Hepatocyte (in vitro differentiated cells): ENCODE results near the gene ZMAT5. TPM values are rescaled to one million over a fixed set of nuclear protein-coding genes. Genes with fewer than 3 reads are reported as not detected.
A peak's percentile ranks its signal among the peaks of the same experiment; 100 is the strongest.

Source experiments
- DNase-seq: peaks from one replicate; pipeline ENCODE4 v3.0.0-alpha.2; 2016; ENCODE audit warnings: low spot score
- H2AFZ ChIP-seq: fragments of 200-600 bp; sonication (generic); 2 replicates; pipeline ENCODE4 v1.6.0; 2016; ENCODE audit warnings: antibody characterized with exemption, mild to moderate bottlenecking
- H3K27ac ChIP-seq: fragments of 200-600 bp; sonication (generic); 2 replicates; pipeline ENCODE4 v1.5.1; 2016; ENCODE audit warnings: mild to moderate bottlenecking
- H3K27me3 ChIP-seq: fragments of 200-600 bp; sonication (generic); 2 replicates; pipeline ENCODE4 v1.6.1; 2016
- H3K36me3 ChIP-seq: fragments of 200-600 bp; sonication (generic); replicated peaks from 2 replicates; pipeline ENCODE4 v1.5.1; 2016; ENCODE audit warnings: low read depth; ENCODE audit not compliant: insufficient read depth
- H3K4me1 ChIP-seq: fragments of 200-600 bp; sonication (generic); 2 replicates; pipeline ENCODE4 v1.5.1; 2016; ENCODE audit warnings: mild to moderate bottlenecking, moderate library complexity; ENCODE audit not compliant: insufficient read depth
- H3K4me2 ChIP-seq: fragments of 200-600 bp; sonication (generic); 2 replicates; pipeline ENCODE4 v1.6.0; 2016
- H3K4me3 ChIP-seq: fragments of 200-600 bp; sonication (generic); 2 replicates; pipeline ENCODE4 v1.5.1; 2016; ENCODE audit warnings: mild to moderate bottlenecking
- H3K79me2 ChIP-seq: fragments of 200-600 bp; sonication (generic); 2 replicates; pipeline ENCODE4 v1.6.0; 2017; ENCODE audit warnings: mild to moderate bottlenecking
- H3K9me2 ChIP-seq: fragments of 200-600 bp; sonication (generic); replicated peaks from 2 replicates; pipeline ENCODE4 v1.6.0; 2017; ENCODE audit warnings: mild to moderate bottlenecking; ENCODE audit not compliant: insufficient read depth
- H3K9me3 ChIP-seq: fragments of 200-600 bp; sonication (generic); 2 replicates; pipeline ENCODE4 v1.5.1; 2016; ENCODE audit warnings: low read depth, mild to moderate bottlenecking
- H4K20me1 ChIP-seq: fragments of 200-600 bp; sonication (generic); 2 replicates; pipeline ENCODE4 v1.6.0; 2016; ENCODE audit warnings: mild to moderate bottlenecking; ENCODE audit not compliant: insufficient read depth, poor library complexity, severe bottlenecking
- CTCF ChIP-seq: fragments of 200-600 bp; sonication (generic); IDR thresholded peaks from 2 replicates; pipeline ENCODE4 v1.5.1; 2016; ENCODE audit warnings: antibody characterized with exemption, mild to moderate bottlenecking; ENCODE audit not compliant: poor library complexity
- EZH2 ChIP-seq: fragments of 200-600 bp; sonication (generic); IDR thresholded peaks from 2 replicates; pipeline ENCODE4 v1.6.1; 2016; ENCODE audit warnings: antibody characterized with exemption, mild to moderate bottlenecking, borderline replicate concordance
- EZH2phosphoT487 ChIP-seq: fragments of 200-600 bp; sonication (generic); IDR thresholded peaks from one replicate; pipeline ENCODE4 v1.6.1; 2018; ENCODE audit warnings: antibody characterized with exemption, mild to moderate bottlenecking, low read depth, moderate library complexity; ENCODE audit not compliant: unreplicated experiment, severe bottlenecking
- whole genome bisulfite sequencing: methylation state at CpG from one replicate; pipeline ENCODE4 v1.1.6; 2016; ENCODE audit warnings: low lambda C conversion rate; ENCODE audit errors: missing lambda C conversion rate; 5-methylcytosine and 5-hydroxymethylcytosine counted together
- polyA plus RNA-seq: library from polyadenylated mRNA; unstranded; fragments of >200 nt; fragmentation: Nextera tagmentation; extraction: Ambion mirVana; gene quantifications from 2 replicates; pipeline ENCODE4 v1.2.1, GENCODE V29; 2016
- total RNA-seq: library from RNA; depleted of rRNA; stranded (reverse); fragments of >200 nt; gene quantifications from 2 replicates; pipeline ENCODE4 v1.2.3, GENCODE V29; 2014

The ZMAT5 gene
- total and polyA plus RNA-seq, 2 experiments from 2014 or later: 18.2 to 38.5 TPM

- Histone ChIP-seq H3K36me3 (no peaks in the 10 kb centered on the region), H4K20me1 (no peaks in the 10 kb centered on the region), H3K4me1 (peaks cover 11% of the 10 kb centered on the region), H3K9me2 (no peaks in the 10 kb centered on the region), H2AFZ (no peak overlapping the region), H3K4me3 (no peak overlapping the region), H3K79me2 (no peaks in the 10 kb centered on the region), H3K4me2 (no peak overlapping the region), H3K27ac (peak overlapping the region; percentile 51), H3K27me3 (no peaks in the 10 kb centered on the region), H3K9me3 (no peaks in the 10 kb centered on the region)
- no peak for DNase-seq
- 82% methylated on average over 8 of the region's 8 CpGs for WGBS
- TF ChIP-seq CTCF: no peak
Measured at GRCh38 chr22:29813126-29813525, 46.3 kb upstream of the ZMAT5 start.

DNA sequence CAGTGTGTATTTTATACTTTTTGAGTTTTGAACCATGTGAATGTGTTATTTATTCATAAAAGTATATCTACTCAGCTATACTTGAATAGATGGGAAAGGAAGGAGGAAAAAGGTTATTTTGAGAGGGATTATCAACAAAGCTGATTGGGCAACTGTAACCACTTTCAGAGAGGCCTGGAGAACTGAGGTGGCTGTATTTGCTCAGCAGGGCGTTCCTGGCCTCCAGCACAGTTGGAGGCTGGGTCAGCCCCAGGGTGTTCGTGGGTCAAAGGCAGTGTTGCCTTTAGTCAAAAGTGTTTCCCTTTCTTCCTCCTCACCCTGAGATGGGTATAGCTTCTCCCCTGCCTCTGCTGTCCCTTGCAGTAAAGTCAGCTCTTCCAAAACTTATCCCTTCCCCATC lies 44.6 kb upstream of the ZMAT5 start:
- Histone ChIP-seq H3K9me3 (no peaks in the 10 kb centered on the region), H3K79me2 (no peaks in the 10 kb centered on the region), H3K27ac (no peak overlapping the region), H3K9me2 (no peaks in the 10 kb centered on the region), H2AFZ (no peak overlapping the region), H3K4me2 (no peak overlapping the region), H4K20me1 (no peaks in the 10 kb centered on the region), H3K4me1 (peaks cover 11% of the 10 kb centered on the region), H3K4me3 (no peak overlapping the region), H3K27me3 (no peaks in the 10 kb centered on the region), H3K36me3 (no peaks in the 10 kb centered on the region)
- WGBS: 52% methylated on average over 2 of the region's 2 CpGs
- DNase-seq: no peak
- TF ChIP-seq EZH2phosphoT487: no peak
- no peak for TF ChIP-seq EZH2
- no peak for TF ChIP-seq CTCF

GRCh38 chr22:29810216-29810615 lies 43.4 kb upstream of the ZMAT5 start:
- 96% methylated on average over 2 of the region's 2 CpGs for WGBS
- peaks cover 11% of the 10 kb centered on the region for H3K4me1 ChIP-seq
- DNase-seq: no peak
- H4K20me1 ChIP-seq: no peaks in the 10 kb centered on the region
- H3K9me2 ChIP-seq: no peaks in the 10 kb centered on the region
- H2AFZ ChIP-seq: no peak overlapping the region
- no peak overlapping the region for H3K4me3 ChIP-seq
- no peaks in the 10 kb centered on the region for H3K27me3 ChIP-seq
- H3K9me3 ChIP-seq: no peaks in the 10 kb centered on the region
- no peak overlapping the region for H3K27ac ChIP-seq
- TF ChIP-seq CTCF: no peak
- no peak for TF ChIP-seq EZH2phosphoT487
- TF ChIP-seq EZH2: no peak
- H3K4me2 ChIP-seq: no peak overlapping the region
- no peaks in the 10 kb centered on the region for H3K79me2 ChIP-seq
- H3K36me3 ChIP-seq: no peaks in the 10 kb centered on the region

DNA sequence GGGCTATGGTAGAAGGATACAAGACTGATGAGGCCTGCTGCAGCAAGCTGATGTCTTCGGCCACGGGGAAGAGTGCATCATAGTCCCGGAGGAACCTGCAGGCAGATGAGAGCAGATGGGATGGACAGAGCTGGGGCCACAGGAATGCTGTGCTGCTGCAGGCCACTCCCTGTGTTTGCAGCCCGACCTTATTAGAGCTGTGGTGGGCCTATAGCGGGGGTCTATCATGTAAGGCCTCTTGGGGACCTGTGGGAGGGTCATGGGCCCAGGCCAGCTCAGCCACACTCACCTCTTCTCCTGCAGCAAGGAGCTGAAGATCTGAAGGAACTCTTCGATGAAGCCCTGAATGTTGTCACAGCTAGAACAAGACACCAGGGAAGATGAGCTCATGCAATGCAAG lies 39.4 kb upstream of the ZMAT5 start:
- H3K79me2 ChIP-seq: no peaks in the 10 kb centered on the region
- no peaks in the 10 kb centered on the region for H4K20me1 ChIP-seq
- peaks cover 3% of the 10 kb centered on the region for H3K4me1 ChIP-seq
- no peaks in the 10 kb centered on the region for H3K36me3 ChIP-seq
- no peaks in the 10 kb centered on the region for H3K9me2 ChIP-seq
- no peak for DNase-seq
- no peak overlapping the region for H3K27ac ChIP-seq
- H3K4me2 ChIP-seq: no peak overlapping the region
- H2AFZ ChIP-seq: no peak overlapping the region
- TF ChIP-seq CTCF (no peak), EZH2 (no peak), EZH2phosphoT487 (no peak)
- WGBS: 97% methylated on average over 6 of the region's 6 CpGs
- H3K4me3 ChIP-seq: no peak overlapping the region
- no peaks in the 10 kb centered on the region for H3K27me3 ChIP-seq
- no peaks in the 10 kb centered on the region for H3K9me3 ChIP-seq
